HepG2 (cell line): ENCODE measurements around the gene POU6F2. TPM values are rescaled to one million over a fixed set of nuclear protein-coding genes. Genes with fewer than 3 reads are reported as not detected.

Source experiments
- ATAC-seq: fragments of 200-7000 bp; cut with Tn5 transposase; 3 replicates; pipeline ENCODE4 v1.9.1; 2020; ENCODE audit warnings: mild to moderate bottlenecking, moderate library complexity
- BruUV-seq: library from RNA; stranded (reverse); fragments of 400-500 nt; replicated peaks from 2 replicates; lab custom pipeline; 2021; lab: Mats Ljungman, UMichigan
- CTCF ChIA-PET: fragments of 300-600 bp; formaldehyde crosslinking; extraction: SDS; loops from one replicate; lab custom pipeline; 2021; ENCODE audit warnings: low total read pairs, inconsistent platforms, low intra/inter-chr PET ratio; lab: Yijun Ruan, JAX
- POLR2A ChIA-PET: fragments of 350-600 bp; sonication (Branson Sonifier 250); formaldehyde crosslinking; loops from one replicate; lab custom pipeline; 2020; ENCODE audit warnings: antibody characterized with exemption, inconsistent platforms; lab: Yijun Ruan, JAX
- DNase-seq: peaks from one replicate; pipeline ENCODE4 v3.0.0-alpha.2; 2015; ENCODE audit warnings: low spot score
- FAIRE-seq: peaks from 3 replicates; lab custom pipeline; 2011; peaks lifted over from hg19 to GRCh38; lab: Jason Lieb, UNC
- H2AFZ ChIP-seq: one replicate; pipeline ENCODE4 v1.6.1; 2011; ENCODE audit warnings: low read length, inconsistent platforms
- H3K27ac ChIP-seq: fragments of 300-600 bp; 3 replicates; pipeline ENCODE4 v1.8.0; 2011; ENCODE audit warnings: mixed run types, mild to moderate bottlenecking, mixed read lengths, low read length, inconsistent platforms; ENCODE audit not compliant: insufficient read depth; ENCODE audit errors: extremely low read length
- H3K27me3 ChIP-seq, 2 experiments: fragments of 200-600 bp in 1 of 2; 2 replicates in 1 of 2; 3 replicates in 1 of 2; pipeline versions ENCODE4 v1.6.0 to v1.8.0; 2011; ENCODE audit warnings: low read length in 2 of 2, mild to moderate bottlenecking in 2 of 2, moderate library complexity in 2 of 2, inconsistent platforms in 1 of 2; ENCODE audit not compliant: insufficient read depth in 2 of 2, control insufficient read depth in 1 of 2
- H3K36me3 ChIP-seq, 2 experiments: fragments of 200-600 bp in 1 of 2; replicated peaks in 1 of 2; 2 replicates in 1 of 2; 3 replicates in 1 of 2; pipeline versions ENCODE4 v1.5.1 to v1.8.0; 2011; ENCODE audit warnings: low read length in 2 of 2, inconsistent platforms in 1 of 2; ENCODE audit not compliant: insufficient read depth in 2 of 2, control insufficient read depth in 1 of 2
- H3K4me1 ChIP-seq: 2 replicates; pipeline ENCODE4 v1.5.1; 2012; ENCODE audit warnings: low read length, inconsistent platforms; ENCODE audit not compliant: insufficient read depth
- H3K4me2 ChIP-seq: 2 replicates; pipeline ENCODE4 v1.6.0; 2011; ENCODE audit warnings: low read depth, low read length, inconsistent platforms
- H3K4me3 ChIP-seq, 3 experiments: fragments of 200-600 bp in 1 of 3; sonication (generic), shearing (Covaris generic) in 1 of 3; replicated peaks in 1 of 3; 2 replicates each; pipeline ENCODE4 v1.5.1; 2011 to 2016; ENCODE audit warnings: low read length in 3 of 3, inconsistent platforms in 2 of 3, low read depth in 2 of 3, mild to moderate bottlenecking in 2 of 3, control low read depth in 1 of 3, mixed read lengths in 1 of 3; ENCODE audit not compliant: insufficient read depth in 1 of 3
- H3K79me2 ChIP-seq: one replicate; pipeline ENCODE4 v1.6.1; 2011; ENCODE audit warnings: low read length, inconsistent platforms; ENCODE audit not compliant: insufficient read depth
- H3K9ac ChIP-seq: 2 replicates; pipeline ENCODE4 v1.6.0; 2011; ENCODE audit warnings: mild to moderate bottlenecking, low read depth, low read length, inconsistent platforms; ENCODE audit not compliant: insufficient read depth
- H3K9me3 ChIP-seq: 2 replicates; pipeline ENCODE4 v1.5.1; 2012; ENCODE audit warnings: mild to moderate bottlenecking, low read length
- H4K20me1 ChIP-seq: 2 replicates; pipeline ENCODE4 v1.6.0; 2011; ENCODE audit warnings: inconsistent platforms, mild to moderate bottlenecking, low read length, moderate library complexity; ENCODE audit not compliant: insufficient read depth
- CERS6 ChIP-seq: sonication (generic); formaldehyde crosslinking; IDR thresholded peaks from 2 replicates; pipeline ENCODE4 v1.5.0; 2020; ENCODE audit warnings: missing genetic modification reagents
- HNF4G ChIP-seq, 2 experiments: sonication (generic) in 1 of 2; formaldehyde crosslinking in 1 of 2; IDR thresholded peaks; 2 replicates each; pipeline versions ENCODE4 v1.4.0 to v1.6.1; 2011 to 2020; ENCODE audit warnings: borderline replicate concordance in 2 of 2, low read depth in 2 of 2, mild to moderate bottlenecking in 2 of 2, low read length in 1 of 2, missing genetic modification reagents in 1 of 2, moderate library complexity in 1 of 2
- NCOA5 ChIP-seq: sonication (generic); formaldehyde crosslinking; IDR thresholded peaks from 2 replicates; pipeline ENCODE4 v1.4.0; 2020; ENCODE audit warnings: missing genetic modification reagents
- RARA ChIP-seq: IDR thresholded peaks from 2 replicates; pipeline ENCODE4 v1.6.1; 2016; ENCODE audit warnings: missing genetic modification reagents, missing compliant biosample characterization
- SMARCC2 ChIP-seq: fragments of 450-650 bp; IDR thresholded peaks from 2 replicates; pipeline ENCODE4 v1.6.1; 2017; ENCODE audit warnings: antibody characterized with exemption, mild to moderate bottlenecking
- SMC3 ChIP-seq: IDR thresholded peaks from 2 replicates; pipeline ENCODE4 v1.6.1; 2011; ENCODE audit warnings: low read length, improper control_type of control experiment
- SSRP1 ChIP-seq: IDR thresholded peaks from 2 replicates; pipeline ENCODE4 v1.6.1; 2016; ENCODE audit warnings: control low read depth
- ZBTB38 ChIP-seq: sonication (generic); formaldehyde crosslinking; IDR thresholded peaks from 2 replicates; pipeline ENCODE4 v1.5.1; 2020; ENCODE audit warnings: mild to moderate bottlenecking, missing genetic modification reagents
- ZFP36L1 ChIP-seq: sonication (generic); formaldehyde crosslinking; IDR thresholded peaks from 2 replicates; pipeline ENCODE4 v1.8.0; 2022; ENCODE audit warnings: mild to moderate bottlenecking, missing genetic modification reagents, moderate library complexity
- ZGPAT ChIP-seq: IDR thresholded peaks from 2 replicates; pipeline ENCODE4 v1.6.1; 2016; ENCODE audit warnings: mild to moderate bottlenecking
- ZNF282 ChIP-seq: fragments of 450-650 bp; IDR thresholded peaks from 2 replicates; pipeline ENCODE4 v1.6.1; 2018; ENCODE audit not compliant: partially characterized antibody
- ZNF414 ChIP-seq: sonication (generic); formaldehyde crosslinking; IDR thresholded peaks from 2 replicates; pipeline ENCODE4 v1.5.0; 2020; ENCODE audit warnings: missing genetic modification reagents
- ZNF552 ChIP-seq: sonication (generic); formaldehyde crosslinking; IDR thresholded peaks from 2 replicates; pipeline ENCODE4 v1.9.0; 2022; ENCODE audit warnings: missing genetic modification reagents, mild to moderate bottlenecking, borderline replicate concordance
- ZNF7 ChIP-seq: IDR thresholded peaks from 2 replicates; pipeline ENCODE4 v1.6.1; 2016; ENCODE audit warnings: missing biosample characterization, missing genetic modification reagents
- ZNF740 ChIP-seq: sonication (generic); formaldehyde crosslinking; IDR thresholded peaks from 2 replicates; pipeline ENCODE4 v1.4.0; 2020; ENCODE audit warnings: missing genetic modification reagents
- ZNF790 ChIP-seq: sonication (generic); formaldehyde crosslinking; IDR thresholded peaks from 2 replicates; pipeline ENCODE4 v1.8.0; 2022; ENCODE audit warnings: missing genetic modification reagents, mild to moderate bottlenecking, borderline replicate concordance
- WGBS: methylation state at CpG from one replicate; pipeline ENCODE4 v1.1.6; 2017; ENCODE audit warnings: low lambda C conversion rate; 5-methylcytosine and 5-hydroxymethylcytosine counted together
- in situ Hi-C: cut with HindIII; loops from 2 replicates; pipeline ENCODE4 v1.10.0; 2017; ENCODE audit warnings: low pct_unique_long_range_greater_than_20kb; ENCODE audit not compliant: extremely low pct_ligation_motif_present
- intact Hi-C: fragments of 100-400 bp; cut with micrococcal nuclease; formaldehyde crosslinking; loops from one replicate; pipeline ENCODE4 v1.10.0; 2022; ENCODE audit not compliant: unreplicated experiment
- polyA plus RNA-seq, 8 experiments: library from polyadenylated mRNA; depleted of rRNA in 3 of 8; stranded (reverse) in 7 of 8; unstranded in 1 of 8; fragments of >200 nt; fragmentation: Illumina TruSeq in 4 of 8; extraction: Trizol in 4 of 8; gene quantifications; 2 replicates each; pipeline versions ENCODE4 v1.2.1 to v1.2.3, GENCODE V29; 2011 to 2016; ENCODE audit warnings: low read depth in 4 of 8, missing spikeins in 1 of 8, mixed read lengths in 1 of 8; ENCODE audit not compliant: insufficient read depth in 1 of 8
- total RNA-seq, 5 experiments: library from RNA; depleted of rRNA; stranded (reverse); fragments of >200 nt; fragmentation: Illumina TruSeq; extraction: Trizol; gene quantifications; 2 replicates each; pipeline ENCODE4 v1.2.3, GENCODE V29; 2016; ENCODE audit warnings: low read depth in 1 of 5

POU6F2 gene
- total and polyA plus RNA-seq, 2 of the 13 experiments (the other 11 are each of a cell fraction or from before 2014, with no cell fraction given) = not detected

GRCh38 chr7:39461263-39461820 lies 483.6 kb downstream of the POU6F2 start:
- ChIA-PET POLR2A (no interaction called here), CTCF (no interaction called here)
- peaks cover 19% of the 10 kb centered on the region for H3K4me1 ChIP-seq
- no peak overlapping the region for H3K4me3 ChIP-seq
- TF ChIP-seq ZNF414 (CRISPR knock-in tag) = no peak
- TF ChIP-seq NCOA5 (CRISPR knock-in tag) = no peak
- TF ChIP-seq RARA (CRISPR knock-in tag) = no peak
- TF ChIP-seq CERS6 (CRISPR knock-in tag) = no peak
- no peak for TF ChIP-seq ZNF282
- TF ChIP-seq ZBTB38 (CRISPR knock-in tag) = no peak
- no peak for TF ChIP-seq ZGPAT
- no peak for TF ChIP-seq SMARCC2
- no peak for TF ChIP-seq ZNF740 (CRISPR knock-in tag)
- TF ChIP-seq ZNF552 (CRISPR knock-in tag) = no peak
- no peak for TF ChIP-seq ZFP36L1 (CRISPR knock-in tag)
- no peak for TF ChIP-seq SMC3
- no peak for TF ChIP-seq ZNF790 (CRISPR knock-in tag)
- TF ChIP-seq HNF4G (IDR thresholded peaks at IDR 0.05; ENCODE audit: borderline replicate concordance, low read depth, low read length) = no peak
- TF ChIP-seq HNF4G (CRISPR knock-in tag; IDR thresholded peaks at IDR 0.05; ENCODE audit: borderline replicate concordance, low read depth) = no peak
- no peak for TF ChIP-seq SSRP1
- no peak for TF ChIP-seq ZNF7 (CRISPR knock-in tag)
- no peaks in the 10 kb centered on the region for H3K9me3 ChIP-seq
- H3K27me3 ChIP-seq = peaks cover 0 to 26% of the 10 kb centered on the region in 2 experiments; a peak in 2 of 5 replicates
- no peak overlapping the region for H3K9ac ChIP-seq
- H3K27ac ChIP-seq = no peak overlapping the region
- no peak for ATAC-seq
- no peaks in the 10 kb centered on the region for H3K36me3 ChIP-seq
- no peaks in the 10 kb centered on the region for H4K20me1 ChIP-seq
- H2AFZ ChIP-seq = no peak overlapping the region
- H3K79me2 ChIP-seq = no peaks in the 10 kb centered on the region
- intact Hi-C loops = no loop called here
- no peak overlapping the region for H3K4me2 ChIP-seq
- WGBS = 11% methylated on average over 4 of the region's 4 CpGs
- no TSS peak for BruUV-seq
- FAIRE-seq = no peak
- no peak for DNase-seq
- in situ Hi-C loops = no loop called here
